K562 treated with DMSO at 1 percent for 12 hours (cell line): ENCODE results near the gene MPPED2. TPM values are rescaled to one million over a fixed set of nuclear protein-coding genes. Genes with fewer than 3 reads are reported as not detected.

Source experiments
- total RNA-seq: library from RNA; unstranded; fragments of 300-600 nt; gene quantifications from 2 replicates; pipeline ENCODE4 v1.2.3, GENCODE V29; 2022; ENCODE audit not compliant: insufficient read depth

The MPPED2 gene, protein sequence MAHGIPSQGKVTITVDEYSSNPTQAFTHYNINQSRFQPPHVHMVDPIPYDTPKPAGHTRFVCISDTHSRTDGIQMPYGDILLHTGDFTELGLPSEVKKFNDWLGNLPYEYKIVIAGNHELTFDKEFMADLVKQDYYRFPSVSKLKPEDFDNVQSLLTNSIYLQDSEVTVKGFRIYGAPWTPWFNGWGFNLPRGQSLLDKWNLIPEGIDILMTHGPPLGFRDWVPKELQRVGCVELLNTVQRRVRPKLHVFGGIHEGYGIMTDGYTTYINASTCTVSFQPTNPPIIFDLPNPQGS
- total RNA-seq = not detected in 2 replicates

DNA sequence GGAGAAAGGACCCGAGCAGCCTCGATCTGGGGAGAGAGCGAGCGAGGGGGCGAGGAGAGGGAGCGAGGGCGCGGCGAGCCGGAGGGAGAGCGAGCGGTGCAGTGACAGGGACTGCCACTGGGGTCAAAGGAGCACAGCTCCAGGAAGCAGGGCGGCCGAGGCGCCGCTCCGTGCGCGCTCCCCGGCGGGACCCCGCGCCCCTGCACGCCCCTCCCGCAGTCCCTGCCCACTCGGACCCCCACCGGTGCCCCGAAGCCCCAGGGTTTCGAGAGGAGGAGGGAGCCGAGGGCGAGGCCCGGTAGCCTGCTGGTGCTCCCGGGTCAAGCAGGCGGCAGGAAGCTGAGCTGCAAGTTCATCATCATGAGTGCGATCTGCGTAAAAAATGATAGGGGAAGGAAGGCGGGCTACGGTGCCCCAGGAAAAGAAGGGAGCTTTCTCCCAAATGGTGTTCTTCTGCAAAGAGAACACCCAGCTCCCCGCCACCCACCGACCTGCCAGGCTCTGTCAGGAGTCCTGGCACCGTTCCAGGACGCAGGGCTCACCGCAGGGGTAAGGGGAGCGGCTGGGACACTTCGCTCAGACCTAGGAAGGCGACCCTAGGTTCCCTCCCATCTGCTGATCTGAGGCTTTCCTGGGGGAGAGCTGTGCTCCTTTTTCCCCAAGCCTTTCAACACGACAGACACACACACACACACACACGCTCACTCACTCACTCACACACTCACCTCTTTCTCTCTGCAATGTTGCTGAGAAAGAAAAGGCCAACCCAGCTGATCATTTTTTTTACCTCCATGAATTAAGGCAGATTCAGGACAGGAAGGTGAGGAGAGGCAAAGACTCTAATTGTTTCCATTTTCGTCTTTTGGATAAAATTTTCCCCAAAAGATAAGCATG, at the start of gene MPPED2:
Gene MPPED2, minus strand, starts transcription at position 103 of the 894 bp plus-strand sequence. CDS start 5,980 bp downstream, outside the sequence.

